Hepatocyte (in vitro differentiated cells): ENCODE measurements around the gene TMPRSS12. TPM values are rescaled to one million over a fixed set of nuclear protein-coding genes. Genes with fewer than 3 reads are reported as not detected.

Experiments used
- DNase-seq: peaks from one replicate; pipeline ENCODE4 v3.0.0-alpha.2; 2016; ENCODE audit warnings: low spot score
- H2AFZ ChIP-seq: fragments of 200-600 bp; sonication (generic); 2 replicates; pipeline ENCODE4 v1.6.0; 2016; ENCODE audit warnings: antibody characterized with exemption, mild to moderate bottlenecking
- H3K27ac ChIP-seq: fragments of 200-600 bp; sonication (generic); 2 replicates; pipeline ENCODE4 v1.5.1; 2016; ENCODE audit warnings: mild to moderate bottlenecking
- H3K27me3 ChIP-seq: fragments of 200-600 bp; sonication (generic); 2 replicates; pipeline ENCODE4 v1.6.1; 2016
- H3K36me3 ChIP-seq: fragments of 200-600 bp; sonication (generic); replicated peaks from 2 replicates; pipeline ENCODE4 v1.5.1; 2016; ENCODE audit warnings: low read depth; ENCODE audit not compliant: insufficient read depth
- H3K4me1 ChIP-seq: fragments of 200-600 bp; sonication (generic); 2 replicates; pipeline ENCODE4 v1.5.1; 2016; ENCODE audit warnings: mild to moderate bottlenecking, moderate library complexity; ENCODE audit not compliant: insufficient read depth
- H3K4me2 ChIP-seq: fragments of 200-600 bp; sonication (generic); 2 replicates; pipeline ENCODE4 v1.6.0; 2016
- H3K4me3 ChIP-seq: fragments of 200-600 bp; sonication (generic); 2 replicates; pipeline ENCODE4 v1.5.1; 2016; ENCODE audit warnings: mild to moderate bottlenecking
- H3K79me2 ChIP-seq: fragments of 200-600 bp; sonication (generic); 2 replicates; pipeline ENCODE4 v1.6.0; 2017; ENCODE audit warnings: mild to moderate bottlenecking
- H3K9me2 ChIP-seq: fragments of 200-600 bp; sonication (generic); replicated peaks from 2 replicates; pipeline ENCODE4 v1.6.0; 2017; ENCODE audit warnings: mild to moderate bottlenecking; ENCODE audit not compliant: insufficient read depth
- H3K9me3 ChIP-seq: fragments of 200-600 bp; sonication (generic); 2 replicates; pipeline ENCODE4 v1.5.1; 2016; ENCODE audit warnings: low read depth, mild to moderate bottlenecking
- H4K20me1 ChIP-seq: fragments of 200-600 bp; sonication (generic); 2 replicates; pipeline ENCODE4 v1.6.0; 2016; ENCODE audit warnings: mild to moderate bottlenecking; ENCODE audit not compliant: insufficient read depth, poor library complexity, severe bottlenecking
- EZH2 ChIP-seq: fragments of 200-600 bp; sonication (generic); IDR thresholded peaks from 2 replicates; pipeline ENCODE4 v1.6.1; 2016; ENCODE audit warnings: antibody characterized with exemption, mild to moderate bottlenecking, borderline replicate concordance
- EZH2phosphoT487 ChIP-seq: fragments of 200-600 bp; sonication (generic); IDR thresholded peaks from one replicate; pipeline ENCODE4 v1.6.1; 2018; ENCODE audit warnings: antibody characterized with exemption, mild to moderate bottlenecking, low read depth, moderate library complexity; ENCODE audit not compliant: unreplicated experiment, severe bottlenecking
- WGBS: methylation state at CpG from one replicate; pipeline ENCODE4 v1.1.6; 2016; ENCODE audit warnings: low lambda C conversion rate; ENCODE audit errors: missing lambda C conversion rate; 5-methylcytosine and 5-hydroxymethylcytosine counted together
- polyA plus RNA-seq: library from polyadenylated mRNA; unstranded; fragments of >200 nt; fragmentation: Nextera tagmentation; extraction: Ambion mirVana; gene quantifications from 2 replicates; pipeline ENCODE4 v1.2.1, GENCODE V29; 2016
- total RNA-seq: library from RNA; depleted of rRNA; stranded (reverse); fragments of >200 nt; gene quantifications from 2 replicates; pipeline ENCODE4 v1.2.3, GENCODE V29; 2014
- TF ChIP-seq, protein P1 (sequence below): fragments of 200-600 bp; sonication (generic); IDR thresholded peaks from 2 replicates; pipeline ENCODE4 v1.5.1; 2016; ENCODE audit warnings: antibody characterized with exemption, mild to moderate bottlenecking; ENCODE audit not compliant: poor library complexity

The TMPRSS12 gene
- total and polyA plus RNA-seq, 2 experiments from 2014 or later = not detected

DNA sequence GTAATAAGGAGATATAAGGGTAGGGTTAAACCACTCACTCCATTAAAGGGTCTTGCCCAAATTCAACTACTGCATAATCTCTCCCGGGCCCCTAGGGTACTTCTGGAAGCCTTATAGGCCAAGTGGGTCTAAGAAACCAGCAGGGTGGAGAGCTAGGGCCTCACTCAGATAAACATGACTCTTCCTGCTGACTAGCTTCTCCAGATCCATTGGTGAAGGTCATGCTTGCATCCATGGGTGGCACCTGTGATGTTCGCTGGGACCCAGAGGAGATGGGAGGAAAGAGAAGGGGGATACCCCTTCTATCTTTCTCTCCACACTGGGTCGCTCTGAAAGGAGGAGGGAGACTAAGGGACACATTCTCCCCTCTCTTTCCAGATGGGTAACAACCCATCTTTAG, 73.6 kb downstream of the TMPRSS12 start:
- Histone ChIP-seq H3K9me3 (peaks cover 8% of the 10 kb centered on the region), H3K79me2 (no peaks in the 10 kb centered on the region), H3K4me1 (no peaks in the 10 kb centered on the region), H3K27me3 (no peaks in the 10 kb centered on the region), H3K36me3 (no peaks in the 10 kb centered on the region), H4K20me1 (no peaks in the 10 kb centered on the region), H3K9me2 (no peaks in the 10 kb centered on the region), H3K27ac (no peak overlapping the region), H3K4me3 (no peak overlapping the region), H3K4me2 (no peak overlapping the region), H2AFZ (no peak overlapping the region)
- DNase-seq = no peak
- TF ChIP-seq EZH2 = no peak
- TF ChIP-seq EZH2phosphoT487 = no peak
- TF ChIP-seq, protein P1, sequence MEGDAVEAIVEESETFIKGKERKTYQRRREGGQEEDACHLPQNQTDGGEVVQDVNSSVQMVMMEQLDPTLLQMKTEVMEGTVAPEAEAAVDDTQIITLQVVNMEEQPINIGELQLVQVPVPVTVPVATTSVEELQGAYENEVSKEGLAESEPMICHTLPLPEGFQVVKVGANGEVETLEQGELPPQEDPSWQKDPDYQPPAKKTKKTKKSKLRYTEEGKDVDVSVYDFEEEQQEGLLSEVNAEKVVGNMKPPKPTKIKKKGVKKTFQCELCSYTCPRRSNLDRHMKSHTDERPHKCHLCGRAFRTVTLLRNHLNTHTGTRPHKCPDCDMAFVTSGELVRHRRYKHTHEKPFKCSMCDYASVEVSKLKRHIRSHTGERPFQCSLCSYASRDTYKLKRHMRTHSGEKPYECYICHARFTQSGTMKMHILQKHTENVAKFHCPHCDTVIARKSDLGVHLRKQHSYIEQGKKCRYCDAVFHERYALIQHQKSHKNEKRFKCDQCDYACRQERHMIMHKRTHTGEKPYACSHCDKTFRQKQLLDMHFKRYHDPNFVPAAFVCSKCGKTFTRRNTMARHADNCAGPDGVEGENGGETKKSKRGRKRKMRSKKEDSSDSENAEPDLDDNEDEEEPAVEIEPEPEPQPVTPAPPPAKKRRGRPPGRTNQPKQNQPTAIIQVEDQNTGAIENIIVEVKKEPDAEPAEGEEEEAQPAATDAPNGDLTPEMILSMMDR = no peak
- WGBS = 90% methylated on average over 3 of the region's 3 CpGs

DNA sequence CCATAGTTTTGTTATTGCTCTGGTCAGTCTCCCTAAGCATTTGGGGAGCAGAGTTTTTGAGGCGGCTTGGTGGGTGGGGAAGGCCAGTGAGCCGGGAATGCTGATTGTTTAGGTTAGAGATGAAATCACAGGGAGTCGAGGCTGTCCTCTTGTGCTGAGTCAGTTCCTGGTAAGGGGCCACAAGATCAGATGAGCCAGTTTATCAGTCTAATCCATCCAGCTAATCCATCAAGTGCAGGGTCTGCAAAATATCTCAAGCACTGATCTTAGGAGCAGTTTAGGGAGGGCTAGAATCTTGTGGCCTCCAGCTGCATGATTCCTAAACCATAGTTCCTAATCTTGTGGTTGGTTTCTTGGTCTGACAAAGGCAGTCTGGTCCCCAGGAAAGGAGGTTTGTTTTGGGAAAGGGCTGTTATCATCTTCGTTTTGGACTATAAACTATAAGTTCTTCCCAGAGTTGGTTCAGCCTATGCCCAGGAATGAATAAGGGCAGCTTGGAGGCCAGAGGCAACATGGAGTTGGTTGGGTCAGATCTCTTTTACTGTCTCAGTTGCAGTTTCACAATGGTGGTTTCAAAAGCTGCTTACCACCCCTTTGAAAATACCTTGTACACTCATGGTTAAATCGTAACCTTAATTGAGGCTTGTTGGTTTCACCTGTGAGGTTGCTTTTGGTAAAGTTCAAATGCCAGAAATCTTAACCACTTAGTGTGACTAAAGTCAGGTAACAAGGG, 76.0 kb downstream of the TMPRSS12 start:
- H3K4me1 ChIP-seq = peaks cover 17% of the 10 kb centered on the region
- no peaks in the 10 kb centered on the region for H3K27me3 ChIP-seq
- no peaks in the 10 kb centered on the region for H3K79me2 ChIP-seq
- peaks cover 3% of the 10 kb centered on the region for H3K9me3 ChIP-seq
- no peak for TF ChIP-seq EZH2
- TF ChIP-seq, protein P1 = no peak
- TF ChIP-seq EZH2phosphoT487 = no peak
- no peak overlapping the region for H3K27ac ChIP-seq
- WGBS = 57% methylated on average over 5 of the region's 5 CpGs
- no peak overlapping the region for H2AFZ ChIP-seq
- H3K9me2 ChIP-seq = no peaks in the 10 kb centered on the region
- H3K36me3 ChIP-seq = no peaks in the 10 kb centered on the region
- no peaks in the 10 kb centered on the region for H4K20me1 ChIP-seq
- H3K4me3 ChIP-seq = no peak overlapping the region
- no peak for DNase-seq
- H3K4me2 ChIP-seq = no peak overlapping the region

DNA sequence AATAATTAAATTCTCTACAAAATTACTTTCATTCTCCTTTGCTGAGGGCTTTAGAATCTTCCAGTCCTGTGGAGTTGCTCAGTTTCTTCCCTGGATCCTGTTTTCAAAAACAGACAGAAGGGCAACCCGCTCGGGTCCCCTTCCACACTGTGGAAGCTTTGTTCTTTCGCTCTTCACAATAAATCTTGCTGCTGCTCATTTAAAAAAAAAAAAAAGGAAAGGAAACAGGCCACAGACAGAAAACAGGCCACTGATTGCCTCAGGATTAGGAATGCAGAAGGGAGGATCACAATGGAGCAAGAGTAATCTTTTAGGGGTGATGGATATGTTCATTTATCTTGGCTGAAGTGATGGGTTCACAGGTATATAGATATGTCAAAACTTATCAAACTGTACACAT, 80.1 kb downstream of the TMPRSS12 start:
- Histone ChIP-seq H2AFZ (peak overlapping the region; percentile 24), H3K9me2 (no peaks in the 10 kb centered on the region), H3K4me1 (peaks cover 38% of the 10 kb centered on the region), H3K27me3 (no peaks in the 10 kb centered on the region), H3K27ac (peak overlapping the region; percentile 94), H3K4me3 (no peak overlapping the region), H3K36me3 (no peaks in the 10 kb centered on the region), H4K20me1 (no peaks in the 10 kb centered on the region), H3K9me3 (no peaks in the 10 kb centered on the region), H3K79me2 (peaks cover 29% of the 10 kb centered on the region), H3K4me2 (peak overlapping the region; percentile 84)
- DNase-seq = no peak
- WGBS = 49% methylated on average over 3 of the region's 3 CpGs
- TF ChIP-seq, protein P1 = no peak
- TF ChIP-seq EZH2phosphoT487 (no peak), EZH2 (no peak)
